SK-N-SH (cell line): ENCODE data around the gene CXCR3. TPM values are rescaled to one million over a fixed set of nuclear protein-coding genes. Genes with fewer than 3 reads are reported as not detected.
A peak's percentile ranks its signal among the peaks of the same experiment; 100 is the strongest.

Experiments used
- CTCF ChIA-PET: fragments of 300-600, 350-600 bp; formaldehyde crosslinking; extraction: SDS; loops from one replicate; lab custom pipeline; 2021; lab: Yijun Ruan, JAX
- POLR2A ChIA-PET: fragments of 350-600 bp; sonication (Branson Sonifier 250); formaldehyde crosslinking; extraction: SDS; loops from one replicate; lab custom pipeline; 2020; ENCODE audit warnings: antibody characterized with exemption, inconsistent platforms; lab: Yijun Ruan, JAX
- DNase-seq: peaks from one replicate; pipeline ENCODE4 v3.0.0; 2012
- H2AFZ ChIP-seq: fragments of 200-600 bp; sonication (generic); 2 replicates; pipeline ENCODE4 v1.8.1; 2016; ENCODE audit warnings: antibody characterized with exemption, mild to moderate bottlenecking, low read depth
- H3F3A ChIP-seq: fragments of 200-600 bp; sonication (generic); replicated peaks from 2 replicates; pipeline ENCODE3; 2016; ENCODE audit warnings: antibody characterized with exemption, mild to moderate bottlenecking; ENCODE audit not compliant: insufficient read depth
- H3K27ac ChIP-seq, 2 experiments: fragments of 200-500 bp in 1 of 2; fragments of 200-600 bp in 1 of 2; sonication (Bioruptor generic) in 1 of 2; sonication (generic), shearing (Covaris generic) in 1 of 2; 2 replicates each; pipeline versions ENCODE4 v1.5.1 to v1.6.1; 2014 to 2016; ENCODE audit warnings: low read depth in 2 of 2, inconsistent platforms in 1 of 2, low read length in 1 of 2, mild to moderate bottlenecking in 1 of 2, mixed read lengths in 1 of 2
- H3K27me3 ChIP-seq: fragments of 200-600 bp; sonication (generic), shearing (Covaris generic); 2 replicates; pipeline ENCODE4 v1.6.1; 2016; ENCODE audit warnings: mixed run types; ENCODE audit not compliant: insufficient read depth
- H3K36me3 ChIP-seq, 2 experiments: fragments of 200-500 bp in 1 of 2; fragments of 200-600 bp in 1 of 2; sonication (Bioruptor generic) in 1 of 2; sonication (generic) in 1 of 2; replicated peaks in 1 of 2; 2 replicates each; pipeline versions ENCODE3 to v1.5.1; 2014 to 2016; ENCODE audit warnings: low read length in 1 of 2, mild to moderate bottlenecking in 1 of 2; ENCODE audit not compliant: insufficient read depth in 2 of 2, control insufficient read depth in 1 of 2
- H3K4me1 ChIP-seq, 2 experiments: fragments of 200-500 bp in 1 of 2; fragments of 200-600 bp in 1 of 2; sonication (Bioruptor generic) in 1 of 2; sonication (generic), shearing (Covaris generic) in 1 of 2; 2 replicates each; pipeline versions ENCODE4 v1.5.1 to v1.6.1; 2014 to 2016; ENCODE audit warnings: low read depth in 1 of 2, low read length in 1 of 2, mixed run types in 1 of 2; ENCODE audit not compliant: insufficient read depth in 2 of 2, control insufficient read depth in 1 of 2
- H3K4me2 ChIP-seq: fragments of 200-600 bp; sonication (generic), shearing (Covaris generic); 2 replicates; pipeline ENCODE4 v1.6.1; 2017; ENCODE audit warnings: mixed run types
- H3K4me3 ChIP-seq, 2 experiments: fragments of 200-500 bp in 1 of 2; fragments of 200-600 bp in 1 of 2; sonication (Bioruptor generic) in 1 of 2; sonication (generic), shearing (Covaris generic) in 1 of 2; 2 replicates each; pipeline versions ENCODE4 v1.5.1 to v1.8.1; 2014 to 2016; ENCODE audit warnings: low read depth in 2 of 2, inconsistent platforms in 1 of 2, low read length in 1 of 2, mild to moderate bottlenecking in 1 of 2, mixed read lengths in 1 of 2, moderate library complexity in 1 of 2
- H3K79me2 ChIP-seq: fragments of 200-600 bp; sonication (generic); 2 replicates; pipeline ENCODE4 v1.8.1; 2017; ENCODE audit warnings: mild to moderate bottlenecking; ENCODE audit not compliant: insufficient read depth
- H3K9ac ChIP-seq: fragments of 200-600 bp; sonication (generic); 2 replicates; pipeline ENCODE4 v1.6.1; 2017; ENCODE audit warnings: mixed run types
- H3K9me2 ChIP-seq: fragments of 200-600 bp; sonication (generic); 2 replicates; pipeline ENCODE4 v1.6.1; 2017; ENCODE audit warnings: mixed run types
- H3K9me3 ChIP-seq: fragments of 200-600 bp; sonication (generic); 2 replicates; pipeline ENCODE4 v1.6.1; 2017; ENCODE audit warnings: mixed run types, mild to moderate bottlenecking, moderate library complexity
- H4K20me1 ChIP-seq: fragments of 200-600 bp; sonication (generic); 2 replicates; pipeline ENCODE4 v1.6.1; 2017; ENCODE audit warnings: mild to moderate bottlenecking, mixed run types; ENCODE audit not compliant: insufficient read depth
- CTCF ChIP-seq: fragments of 200-600 bp; sonication (generic); IDR thresholded peaks from 2 replicates; pipeline ENCODE4 v1.6.1; 2017; ENCODE audit warnings: antibody characterized with exemption, mild to moderate bottlenecking, moderate library complexity
- EZH2phosphoT487 ChIP-seq: fragments of 200-600 bp; sonication (generic); IDR thresholded peaks from 2 replicates; pipeline ENCODE4 v1.6.1; 2017; ENCODE audit warnings: low read depth, mixed run types, mild to moderate bottlenecking, antibody characterized with exemption, moderate library complexity, borderline replicate concordance
- JUND ChIP-seq: IDR thresholded peaks from 2 replicates; pipeline ENCODE4 v1.4.0; 2012
- MAX ChIP-seq: IDR thresholded peaks from 2 replicates; pipeline ENCODE4 v1.4.0; 2012; ENCODE audit warnings: low read depth
- RAD21 ChIP-seq: IDR thresholded peaks from 2 replicates; pipeline ENCODE4 v1.6.1; 2012; ENCODE audit warnings: mild to moderate bottlenecking, low read length
- SIN3A ChIP-seq: IDR thresholded peaks from 2 replicates; pipeline ENCODE4 v1.6.1; 2012; ENCODE audit warnings: low read depth, mild to moderate bottlenecking, low read length, moderate library complexity, borderline replicate concordance
- SMC3 ChIP-seq: IDR thresholded peaks from 2 replicates; pipeline ENCODE4 v1.6.1; 2012; ENCODE audit warnings: low read depth, low read length, improper control_type of control experiment
- USF1 ChIP-seq: IDR thresholded peaks from 2 replicates; pipeline ENCODE4 v1.4.0; 2012; ENCODE audit warnings: low read depth, borderline replicate concordance
- WGBS: methylation state at CpG from one replicate; pipeline ENCODE4 v1.1.6; 2017; ENCODE audit warnings: low lambda C conversion rate; 5-methylcytosine and 5-hydroxymethylcytosine counted together
- polyA plus RNA-seq, 3 experiments: library from polyadenylated mRNA; depleted of rRNA; stranded (reverse); fragments of >200 nt; gene quantifications; 2 replicates each; pipeline ENCODE4 v1.2.3, GENCODE V29; 2012

Gene CXCR3
- polyA plus RNA-seq, 1 of the 3 experiments (the other 2 are of a cell fraction), result not detected

GRCh38 chrX:71617742-71618141, 569 bp downstream of the CXCR3 start:
- no peaks in the 10 kb centered on the region for H3K4me1 ChIP-seq
- no peak overlapping the region for H3K27ac ChIP-seq
- H3K9ac ChIP-seq, result no peak overlapping the region
- no peak overlapping the region for H3K4me3 ChIP-seq
- no peak overlapping the region for H2AFZ ChIP-seq
- CTCF ChIA-PET, result no interaction called here
- no peaks in the 10 kb centered on the region; the same call in 1 of the 2 replicates for H3K27me3 ChIP-seq
- no peaks in the 10 kb centered on the region for H3K79me2 ChIP-seq
- H3K4me2 ChIP-seq, result no peak overlapping the region
- POLR2A ChIA-PET, result no interaction called here
- no peaks in the 10 kb centered on the region for H3K9me3 ChIP-seq
- no peaks in the 10 kb centered on the region for H3K9me2 ChIP-seq
- H4K20me1 ChIP-seq, result no peaks in the 10 kb centered on the region
- H3F3A ChIP-seq, result no peaks in the 10 kb centered on the region
- 56% methylated on average over 8 of the region's 8 CpGs for WGBS
- H3K36me3 ChIP-seq, result no peaks in the 10 kb centered on the region
- no peak for TF ChIP-seq JUND
- TF ChIP-seq EZH2phosphoT487, result no peak
- TF ChIP-seq SMC3, result no peak
- TF ChIP-seq MAX, result no peak
- no peak for TF ChIP-seq SIN3A
- TF ChIP-seq RAD21, result no peak
- no peak for DNase-seq

- Histone ChIP-seq H3K27ac (no peak overlapping the region), H3K9me3 (no peaks in the 10 kb centered on the region), H3K4me1 (no peaks in the 10 kb centered on the region), H3K9ac (no peak overlapping the region), H3K4me2 (no peak overlapping the region), H3K9me2 (no peaks in the 10 kb centered on the region), H3K79me2 (no peaks in the 10 kb centered on the region)
- ChIA-PET POLR2A (no interaction called here), CTCF (no interaction called here)
- DNase-seq, result peak; percentile 32
- WGBS, result 75% methylated on average over 28 of the region's 43 CpGs
- TF ChIP-seq CTCF, result peak; percentile 18; the same call in 1 of the 2 replicates
- no peak for TF ChIP-seq USF1
- TF ChIP-seq, all 33 proteins: peak for 1
- Histone ChIP-seq H3F3A (no peaks in the 10 kb centered on the region), H3K4me3 (no peak overlapping the region), H3K36me3 (no peaks in the 10 kb centered on the region), H4K20me1 (no peaks in the 10 kb centered on the region), H2AFZ (no peak overlapping the region), H3K27me3 (no peaks in the 10 kb centered on the region; the same call in 1 of the 2 replicates)
Observed at GRCh38 chrX:71616672-71617529, 1.4 kb downstream of the CXCR3 start.
